Fibroblast of skin of back (primary cell): ENCODE results near the gene NRF1.

Experiments
- DNase-seq: peaks from one replicate; pipeline ENCODE4 v3.0.0-alpha.2; 2013

Gene NRF1

GRCh38 chr7:129771201-129771927, 159.8 kb downstream of the NRF1 start:
- DNase-seq, result no peak

GRCh38 chr7:129771928-129772479, 160.5 kb downstream of the NRF1 start:
- DNase-seq, result no peak

GRCh38 chr7:129772646-129773280, 161.2 kb downstream of the NRF1 start:
- DNase-seq, result no peak

GRCh38 chr7:129773328-129773731, 161.8 kb downstream of the NRF1 start:
- DNase-seq, result no peak

GRCh38 chr7:129773871-129774270, 162.4 kb downstream of the NRF1 start:
- no peak for DNase-seq

- no peak for DNase-seq
These were observed 162.8 kb downstream of the NRF1 start for GRCh38 chr7:129774359-129774758.

- DNase-seq, result no peak
These were observed 163.6 kb downstream of the NRF1 start for GRCh38 chr7:129774871-129775694.

GRCh38 chr7:129775695-129776361, 164.3 kb downstream of the NRF1 start:
- DNase-seq, result no peak

- DNase-seq, result no peak
These were observed 164.8 kb downstream of the NRF1 start for GRCh38 chr7:129776362-129776722.

GRCh38 chr7:129777195-129777844, 165.8 kb downstream of the NRF1 start:
- DNase-seq, result no peak

GRCh38 chr7:129777993-129778769, 166.7 kb downstream of the NRF1 start:
- no peak for DNase-seq

GRCh38 chr7:129778770-129779601, 167.5 kb downstream of the NRF1 start:
- DNase-seq, result no peak

GRCh38 chr7:129779602-129780256, 168.2 kb downstream of the NRF1 start:
- no peak for DNase-seq

GRCh38 chr7:129780257-129780973, 168.9 kb downstream of the NRF1 start:
- DNase-seq, result no peak

- no peak for DNase-seq
These were observed 169.7 kb downstream of the NRF1 start for GRCh38 chr7:129780974-129781927.

GRCh38 chr7:129781928-129782817, 170.7 kb downstream of the NRF1 start:
- no peak for DNase-seq
